Duodenal mucosa (tissue), 2 donors: ENCODE measurements around the gene PPP4R2.

Experiments used
- H3K27ac ChIP-seq: one replicate; pipeline ENCODE4 v1.7.0; 2013; ENCODE audit warnings: low read depth, low read length
- H3K27me3 ChIP-seq, 2 donors: one replicate each; pipeline ENCODE4 v1.7.0; 2013; ENCODE audit warnings: low read length in 2 of 2, control low read depth in 1 of 2; ENCODE audit not compliant: insufficient read depth in 2 of 2, control insufficient read depth in 1 of 2
- H3K36me3 ChIP-seq, 2 donors: one replicate each; pipeline ENCODE4 v1.7.0; 2013; ENCODE audit warnings: low read length in 2 of 2, control low read depth in 1 of 2; ENCODE audit not compliant: insufficient read depth in 2 of 2, control insufficient read depth in 1 of 2
- H3K4me1 ChIP-seq, 2 donors: one replicate each; pipeline ENCODE4 v1.7.0; 2013; ENCODE audit warnings: low read length in 2 of 2, control low read depth in 1 of 2; ENCODE audit not compliant: insufficient read depth in 2 of 2, control insufficient read depth in 1 of 2
- H3K4me3 ChIP-seq, 2 donors: one replicate each; pipeline ENCODE4 v1.7.0; 2013; ENCODE audit warnings: low read length in 2 of 2, low read depth in 1 of 2
- H3K9ac ChIP-seq, 2 donors: one replicate each; pipeline ENCODE4 v1.7.0; 2013; ENCODE audit warnings: low read length in 2 of 2, low read depth in 1 of 2
- H3K9me3 ChIP-seq, 2 donors: one replicate each; pipeline ENCODE4 v1.7.0; 2013; ENCODE audit warnings: low read length in 2 of 2, control low read depth in 1 of 2; ENCODE audit not compliant: control insufficient read depth in 1 of 2

PPP4R2 gene

GRCh38 chr3:73018790-73019441 is 22.3 kb downstream of the PPP4R2 start:
- no peaks in the 10 kb centered on the region for H3K27me3 ChIP-seq
- H3K36me3 ChIP-seq, result peaks cover 0 to 4% of the 10 kb centered on the region in 2 donors
- no peak overlapping the region for H3K27ac ChIP-seq
- no peaks in the 10 kb centered on the region for H3K9me3 ChIP-seq
- H3K4me1 ChIP-seq, result peaks cover 0 to 10% of the 10 kb centered on the region in 2 donors
- H3K4me3 ChIP-seq, result no peak overlapping the region
- no peak overlapping the region for H3K9ac ChIP-seq

GRCh38 chr3:73021301-73021835 is 24.8 kb downstream of the PPP4R2 start:
- peaks cover 9 to 10% of the 10 kb centered on the region in 2 donors for H3K4me1 ChIP-seq
- no peaks in the 10 kb centered on the region for H3K36me3 ChIP-seq
- H3K4me3 ChIP-seq, result no peak overlapping the region
- H3K27me3 ChIP-seq, result no peaks in the 10 kb centered on the region
- no peak overlapping the region for H3K27ac ChIP-seq
- H3K9me3 ChIP-seq, result no peaks in the 10 kb centered on the region
- H3K9ac ChIP-seq, result no peak overlapping the region

- H3K4me3 ChIP-seq, result no peak overlapping the region
- H3K4me1 ChIP-seq, result peaks cover 12 to 14% of the 10 kb centered on the region in 2 donors
- no peaks in the 10 kb centered on the region for H3K27me3 ChIP-seq
- H3K27ac ChIP-seq, result no peak overlapping the region
- no peaks in the 10 kb centered on the region for H3K9me3 ChIP-seq
- H3K36me3 ChIP-seq, result no peaks in the 10 kb centered on the region
- H3K9ac ChIP-seq, result no peak overlapping the region
Observed at GRCh38 chr3:73024836-73025235, 28.2 kb downstream of the PPP4R2 start.

- Histone ChIP-seq H3K9me3 (no peaks in the 10 kb centered on the region), H3K36me3 (no peaks in the 10 kb centered on the region), H3K4me1 (peaks cover 12 to 14% of the 10 kb centered on the region in 2 donors), H3K9ac (no peak overlapping the region), H3K27ac (no peak overlapping the region), H3K4me3 (no peak overlapping the region), H3K27me3 (no peaks in the 10 kb centered on the region)
Observed at GRCh38 chr3:73026111-73026759, 29.6 kb downstream of the PPP4R2 start.

GRCh38 chr3:73026760-73027113 is 30.1 kb downstream of the PPP4R2 start:
- Histone ChIP-seq H3K27me3 (no peaks in the 10 kb centered on the region), H3K4me3 (no peak overlapping the region), H3K36me3 (no peaks in the 10 kb centered on the region), H3K9ac (no peak overlapping the region), H3K9me3 (no peaks in the 10 kb centered on the region), H3K27ac (no peak overlapping the region), H3K4me1 (peaks cover 12 to 14% of the 10 kb centered on the region in 2 donors)

- H3K27me3 ChIP-seq, result no peaks in the 10 kb centered on the region
- peaks cover 12 to 17% of the 10 kb centered on the region in 2 donors for H3K4me1 ChIP-seq
- no peak overlapping the region for H3K9ac ChIP-seq
- no peaks in the 10 kb centered on the region for H3K9me3 ChIP-seq
- H3K36me3 ChIP-seq, result no peaks in the 10 kb centered on the region
- H3K27ac ChIP-seq, result no peak overlapping the region
- H3K4me3 ChIP-seq, result no peak overlapping the region
Observed at GRCh38 chr3:73028803-73029202, 32.2 kb downstream of the PPP4R2 start.

- no peaks in the 10 kb centered on the region for H3K36me3 ChIP-seq
- no peaks in the 10 kb centered on the region for H3K27me3 ChIP-seq
- H3K4me1 ChIP-seq, result peaks cover 12 to 18% of the 10 kb centered on the region in 2 donors
- no peaks in the 10 kb centered on the region for H3K9me3 ChIP-seq
- no peak overlapping the region for H3K9ac ChIP-seq
- H3K27ac ChIP-seq, result no peak overlapping the region
- H3K4me3 ChIP-seq, result no peak overlapping the region
Observed at GRCh38 chr3:73029321-73029796, 32.7 kb downstream of the PPP4R2 start.

GRCh38 chr3:73030073-73030597 is 33.5 kb downstream of the PPP4R2 start:
- Histone ChIP-seq H3K4me1 (peaks cover 12 to 14% of the 10 kb centered on the region in 2 donors), H3K27me3 (no peaks in the 10 kb centered on the region), H3K9me3 (no peaks in the 10 kb centered on the region), H3K36me3 (no peaks in the 10 kb centered on the region), H3K27ac (no peak overlapping the region), H3K9ac (no peak overlapping the region), H3K4me3 (no peak overlapping the region)

- peaks cover 11 to 13% of the 10 kb centered on the region in 2 donors for H3K4me1 ChIP-seq
Observed at GRCh38 chr3:73031573-73032103, 35.0 kb downstream of the PPP4R2 start.

More at GRCh38 chr3:73031573-73032103, 35.0 kb downstream of the PPP4R2 start:
- Histone ChIP-seq H3K9me3 (no peaks in the 10 kb centered on the region), H3K27ac (no peak overlapping the region), H3K36me3 (no peaks in the 10 kb centered on the region), H3K9ac (no peak overlapping the region), H3K4me3 (no peak overlapping the region), H3K27me3 (no peaks in the 10 kb centered on the region)
